Spleen (tissue), 11 donors: Measurements from ENCODE around the gene PHF3. TPM values are rescaled to one million over a fixed set of nuclear protein-coding genes. Genes with fewer than 3 reads are reported as not detected.

Source experiments
- DNase-seq: peaks from one replicate; pipeline ENCODE4 v3.0.0-alpha.2; 2020
- H3K27ac ChIP-seq, 8 donors: fragments of 200-600 bp; sonication (generic) in 7 of 8; 1 replicate in 4 of 8; 2 replicates in 4 of 8; pipeline versions ENCODE4 v1.5.0 to v1.8.0; 2016 to 2021; ENCODE audit warnings: inconsistent platforms in 4 of 8, mild to moderate bottlenecking in 4 of 8, moderate library complexity in 1 of 8
- H3K27me3 ChIP-seq, 7 donors: fragments of 200-600 bp; sonication (generic) in 6 of 7; replicated peaks in 1 of 7; 1 replicate in 4 of 7; 2 replicates in 3 of 7; pipeline versions ENCODE4 v1.5.0 to v1.8.0; 2016 to 2021; ENCODE audit warnings: inconsistent platforms in 3 of 7, mild to moderate bottlenecking in 1 of 7
- H3K36me3 ChIP-seq, 6 donors: fragments of 200-600 bp; sonication (generic) in 5 of 6; 1 replicate in 4 of 6; 2 replicates in 2 of 6; pipeline versions ENCODE4 v1.5.0 to v1.8.0; 2016 to 2021; ENCODE audit warnings: inconsistent platforms in 2 of 6
- H3K4me1 ChIP-seq, 6 donors: fragments of 200-600 bp; sonication (generic) in 5 of 6; 1 replicate in 3 of 6; 2 replicates in 3 of 6; pipeline versions ENCODE4 v1.5.0 to v1.8.0; 2016 to 2021; ENCODE audit warnings: inconsistent platforms in 3 of 6
- H3K4me3 ChIP-seq, 8 donors: fragments of 200-600 bp; sonication (generic) in 7 of 8; 1 replicate in 4 of 8; 2 replicates in 4 of 8; pipeline versions ENCODE4 v1.5.0 to v1.8.0; 2016 to 2021; ENCODE audit warnings: inconsistent platforms in 4 of 8, mild to moderate bottlenecking in 4 of 8, moderate library complexity in 2 of 8
- H3K9me3 ChIP-seq, 8 donors: fragments of 200-600 bp; sonication (generic) in 7 of 8; 1 replicate in 4 of 8; 2 replicates in 4 of 8; pipeline versions ENCODE4 v1.5.0 to v1.8.0; 2016 to 2021; ENCODE audit warnings: inconsistent platforms in 4 of 8
- POLR2A ChIP-seq, 3 donors: fragments of 450-650 bp; IDR thresholded peaks; one replicate each; pipeline ENCODE4 v1.5.1; 2017; ENCODE audit warnings: antibody characterized with exemption in 3 of 3, mild to moderate bottlenecking in 1 of 3
- POLR2AphosphoS5 ChIP-seq, 3 donors: sonication (generic); formaldehyde crosslinking; IDR thresholded peaks; one replicate each; pipeline ENCODE4 v1.5.1; 2017; ENCODE audit warnings: antibody characterized with exemption in 3 of 3
- WGBS, 5 donors: extraction: QIAGEN DNeasy Blood & Tissue Kit in 3 of 5; methylation state at CpG; one replicate each; pipeline versions ENCODE4 v1.1.5 to v1.1.7; 2013 to 2018; 5-methylcytosine and 5-hydroxymethylcytosine counted together
- intact Hi-C: fragments of 100-400 bp; cut with DNase I; formaldehyde crosslinking; loops from one replicate; pipeline ENCODE4 v1.15.0; 2023; ENCODE audit warnings: low total_unique reads
- polyA plus RNA-seq, 3 donors: library from polyadenylated mRNA; stranded (reverse); fragments of 200-250 nt; gene quantifications; one replicate each; pipeline ENCODE4 v1.2.1, GENCODE V29; 2013
- total RNA-seq, 7 donors: library from RNA; depleted of rRNA in 3 of 7; stranded (reverse); fragments of >200 nt in 3 of 7; fragmentation: NEBNext Ultra II Directional in 4 of 7; extraction: Animal tissue kit (Norgen Biotek cat#: 25700) in 4 of 7; gene quantifications; one replicate each; pipeline versions ENCODE4 v1.1.0 to v1.2.1, GENCODE V29; 2016 to 2021
- TF ChIP-seq, protein P1 (sequence below), 11 experiments: fragments of 200-600 bp in 7 of 11; fragments of 450-650 bp in 4 of 11; sonication (generic) in 4 of 11; IDR thresholded peaks in 8 of 11; conservative IDR thresholded peaks in 3 of 11; 1 replicate in 7 of 11; 2 replicates in 4 of 11; pipeline versions ENCODE4 v1.4.0 to v1.8.0; 2016 to 2021; ENCODE audit warnings: antibody characterized with exemption in 11 of 11, inconsistent platforms in 4 of 11, mild to moderate bottlenecking in 1 of 11
- donor health status: healthy with polysubstance abuse.
- donor health status: DM: no; HTN: no; CAD: no; lungs with moderate emphysema.
- donor health status: DM: no; HTN: no; CAD: no.
- donor health status: Bipolar disorder and iron deficiency.
- donor health status: healthy.
- donor health status: DM: no; HTN: no; CAD: no.
- donor health status: DM: yes; HTN: yes; CAD: no.

PHF3 gene
- total and polyA plus RNA-seq, 10 donors = 7.5 to 111 (median 71.8) TPM

DNA sequence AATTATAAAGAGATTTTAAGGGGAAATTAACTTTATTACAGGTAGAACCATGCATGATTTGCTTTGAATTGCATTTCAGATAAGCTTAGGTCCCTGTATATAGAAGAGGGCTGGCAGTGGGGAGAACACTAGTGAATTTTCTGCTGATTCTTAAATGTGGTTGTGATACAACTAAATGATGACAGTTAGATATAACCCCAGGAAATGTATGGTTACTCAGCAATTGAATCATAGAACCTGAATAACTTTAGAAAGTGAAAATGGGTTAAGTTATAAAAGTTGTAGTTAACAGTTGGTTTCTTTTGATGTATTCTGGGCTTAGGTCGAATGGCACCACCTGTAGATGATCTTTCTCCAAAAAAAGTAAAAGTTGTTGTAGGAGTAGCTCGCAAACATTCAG, 70.1 kb downstream of the PHF3 start:
- Histone ChIP-seq H3K36me3 (peaks cover 0 to 98% (median 78%) of the 10 kb centered on the region in 6 donors), H3K9me3 (no peaks in the 10 kb centered on the region), H3K4me3 (no peak overlapping the region), H3K27me3 (no peaks in the 10 kb centered on the region), H3K27ac (no peak overlapping the region), H3K4me1 (no peaks in the 10 kb centered on the region)
- DNase-seq = no peak
- TF ChIP-seq, protein P1, sequence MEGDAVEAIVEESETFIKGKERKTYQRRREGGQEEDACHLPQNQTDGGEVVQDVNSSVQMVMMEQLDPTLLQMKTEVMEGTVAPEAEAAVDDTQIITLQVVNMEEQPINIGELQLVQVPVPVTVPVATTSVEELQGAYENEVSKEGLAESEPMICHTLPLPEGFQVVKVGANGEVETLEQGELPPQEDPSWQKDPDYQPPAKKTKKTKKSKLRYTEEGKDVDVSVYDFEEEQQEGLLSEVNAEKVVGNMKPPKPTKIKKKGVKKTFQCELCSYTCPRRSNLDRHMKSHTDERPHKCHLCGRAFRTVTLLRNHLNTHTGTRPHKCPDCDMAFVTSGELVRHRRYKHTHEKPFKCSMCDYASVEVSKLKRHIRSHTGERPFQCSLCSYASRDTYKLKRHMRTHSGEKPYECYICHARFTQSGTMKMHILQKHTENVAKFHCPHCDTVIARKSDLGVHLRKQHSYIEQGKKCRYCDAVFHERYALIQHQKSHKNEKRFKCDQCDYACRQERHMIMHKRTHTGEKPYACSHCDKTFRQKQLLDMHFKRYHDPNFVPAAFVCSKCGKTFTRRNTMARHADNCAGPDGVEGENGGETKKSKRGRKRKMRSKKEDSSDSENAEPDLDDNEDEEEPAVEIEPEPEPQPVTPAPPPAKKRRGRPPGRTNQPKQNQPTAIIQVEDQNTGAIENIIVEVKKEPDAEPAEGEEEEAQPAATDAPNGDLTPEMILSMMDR (IDR thresholded peaks at IDR 0.05 in 8 of 11, conservative IDR thresholded peaks at IDR 0.05 in 3 of 11) = no peak
- TF ChIP-seq POLR2AphosphoS5 (IDR thresholded peaks at IDR 0.05) = no peak
- no peak for TF ChIP-seq POLR2A (IDR thresholded peaks at IDR 0.05)
- WGBS, 5 donors = 76 to 92% (median 86%) methylated on average over 2 of the region's 2 CpGs
- intact Hi-C loops = no loop called here

DNA sequence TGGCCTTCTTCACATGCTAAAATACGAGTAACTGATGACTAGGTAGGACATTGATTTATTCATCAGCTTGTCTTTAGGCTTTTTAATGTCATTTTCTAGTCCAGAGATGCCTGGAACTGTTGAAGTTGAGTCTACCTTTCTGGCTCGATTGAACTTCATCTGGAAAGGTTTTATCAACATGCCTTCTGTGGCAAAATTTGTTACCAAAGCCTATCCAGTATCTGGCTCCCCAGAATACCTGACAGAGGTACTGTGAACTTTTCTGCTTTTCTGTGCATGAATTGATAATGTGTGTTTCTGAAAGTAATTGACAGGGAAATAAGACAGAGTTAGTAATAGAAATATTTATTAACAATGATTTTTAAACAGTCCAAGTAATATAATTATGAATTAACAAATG, 71.0 kb downstream of the PHF3 start:
- no peak for DNase-seq
- 87 to 98% (median 90%) methylated on average over 2 of the region's 2 CpGs for WGBS, 5 donors
- Histone ChIP-seq H3K4me1 (no peaks in the 10 kb centered on the region), H3K27ac (no peak overlapping the region), H3K9me3 (no peaks in the 10 kb centered on the region), H3K36me3 (peaks cover 0 to 98% (median 78%) of the 10 kb centered on the region in 6 donors), H3K4me3 (no peak overlapping the region), H3K27me3 (no peaks in the 10 kb centered on the region)
- intact Hi-C loops = no loop called here
- TF ChIP-seq POLR2AphosphoS5 (IDR thresholded peaks at IDR 0.05) (no peak), POLR2A (IDR thresholded peaks at IDR 0.05) (no peak)
- TF ChIP-seq, protein P1 (IDR thresholded peaks at IDR 0.05 in 8 of 11, conservative IDR thresholded peaks at IDR 0.05 in 3 of 11) = no peak

DNA sequence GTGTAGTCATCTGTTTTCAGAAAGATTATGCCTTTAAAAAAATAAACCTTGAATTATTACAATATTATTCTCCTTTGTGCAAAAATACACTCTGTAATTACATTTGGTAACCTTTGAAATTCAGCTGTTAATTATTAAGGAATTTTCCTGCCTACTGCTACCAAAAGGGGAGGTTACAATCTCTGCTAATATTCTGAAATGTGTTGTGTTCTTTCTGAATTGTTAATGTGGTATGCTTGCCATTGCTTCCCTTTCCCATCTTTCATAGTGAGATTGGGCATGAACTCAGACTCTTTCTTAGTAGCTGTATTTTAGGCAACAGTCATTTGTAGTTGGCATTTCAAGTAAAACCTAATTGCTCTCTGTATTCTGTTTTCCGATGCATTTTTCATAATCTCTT, 73.0 kb downstream of the PHF3 start:
- TF ChIP-seq POLR2AphosphoS5 (IDR thresholded peaks at IDR 0.05) (no peak), POLR2A (IDR thresholded peaks at IDR 0.05) (no peak)
- TF ChIP-seq, protein P1 (IDR thresholded peaks at IDR 0.05 in 8 of 11, conservative IDR thresholded peaks at IDR 0.05 in 3 of 11) = no peak
- no peaks in the 10 kb centered on the region for H3K27me3 ChIP-seq
- no peak overlapping the region for H3K27ac ChIP-seq
- 95 to 100% (median 98%) methylated on average over 1 of the region's 1 CpG for WGBS, 5 donors
- H3K9me3 ChIP-seq = no peaks in the 10 kb centered on the region
- no peak for DNase-seq
- H3K36me3 ChIP-seq = peaks cover 0 to 98% (median 79%) of the 10 kb centered on the region in 6 donors
- intact Hi-C loops = no loop called here
- H3K4me3 ChIP-seq = no peak overlapping the region
- H3K4me1 ChIP-seq = no peaks in the 10 kb centered on the region

DNA sequence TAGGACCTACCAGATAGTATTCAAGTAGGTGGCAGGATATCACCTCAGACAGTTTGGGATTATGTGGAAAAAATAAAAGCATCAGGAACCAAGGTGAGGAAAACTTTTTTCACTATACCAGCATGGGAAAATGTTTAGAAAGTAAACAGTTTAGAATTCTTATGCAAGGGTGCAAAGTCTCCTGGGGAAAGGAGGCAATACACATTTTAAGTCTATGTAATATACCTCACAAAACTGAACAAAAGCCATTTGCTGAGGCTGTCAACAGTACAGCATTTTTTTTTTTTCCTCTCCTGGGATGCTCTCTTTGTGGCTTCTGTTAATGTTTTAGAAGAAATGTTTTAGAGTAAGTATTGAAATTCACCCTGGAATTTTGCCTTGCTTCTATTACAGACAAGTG, 73.5 kb downstream of the PHF3 start:
- intact Hi-C loops = no loop called here
- H3K4me1 ChIP-seq = no peaks in the 10 kb centered on the region
- peaks cover 0 to 98% (median 76%) of the 10 kb centered on the region in 6 donors for H3K36me3 ChIP-seq
- no peak overlapping the region for H3K27ac ChIP-seq
- no peak for TF ChIP-seq POLR2AphosphoS5 (IDR thresholded peaks at IDR 0.05)
- TF ChIP-seq, protein P1 (IDR thresholded peaks at IDR 0.05 in 8 of 11, conservative IDR thresholded peaks at IDR 0.05 in 3 of 11) = no peak
- no peak for TF ChIP-seq POLR2A (IDR thresholded peaks at IDR 0.05)
- DNase-seq = no peak
- H3K9me3 ChIP-seq = no peaks in the 10 kb centered on the region
- H3K4me3 ChIP-seq = no peak overlapping the region
- H3K27me3 ChIP-seq = no peaks in the 10 kb centered on the region
